SU-DHL-6 (cell line): Measurements from ENCODE around the gene CHRNB1.

Experiments
- EZH2phosphoT487 ChIP-seq: fragments of 200-600 bp; sonication (generic), shearing (Covaris generic); conservative IDR thresholded peaks from 2 replicates; pipeline ENCODE4 v1.6.1; 2018; ENCODE audit warnings: mild to moderate bottlenecking, antibody characterized with exemption, low read length, moderate library complexity, mixed read lengths
- TF ChIP-seq, protein P1 (sequence below): fragments of 200-600 bp; sonication (generic); IDR thresholded peaks from one replicate; pipeline ENCODE4 v1.5.1; 2017; ENCODE audit warnings: antibody characterized with exemption, mild to moderate bottlenecking, low read length, moderate library complexity; ENCODE audit not compliant: insufficient read depth, poor library complexity, severe bottlenecking

DNA sequence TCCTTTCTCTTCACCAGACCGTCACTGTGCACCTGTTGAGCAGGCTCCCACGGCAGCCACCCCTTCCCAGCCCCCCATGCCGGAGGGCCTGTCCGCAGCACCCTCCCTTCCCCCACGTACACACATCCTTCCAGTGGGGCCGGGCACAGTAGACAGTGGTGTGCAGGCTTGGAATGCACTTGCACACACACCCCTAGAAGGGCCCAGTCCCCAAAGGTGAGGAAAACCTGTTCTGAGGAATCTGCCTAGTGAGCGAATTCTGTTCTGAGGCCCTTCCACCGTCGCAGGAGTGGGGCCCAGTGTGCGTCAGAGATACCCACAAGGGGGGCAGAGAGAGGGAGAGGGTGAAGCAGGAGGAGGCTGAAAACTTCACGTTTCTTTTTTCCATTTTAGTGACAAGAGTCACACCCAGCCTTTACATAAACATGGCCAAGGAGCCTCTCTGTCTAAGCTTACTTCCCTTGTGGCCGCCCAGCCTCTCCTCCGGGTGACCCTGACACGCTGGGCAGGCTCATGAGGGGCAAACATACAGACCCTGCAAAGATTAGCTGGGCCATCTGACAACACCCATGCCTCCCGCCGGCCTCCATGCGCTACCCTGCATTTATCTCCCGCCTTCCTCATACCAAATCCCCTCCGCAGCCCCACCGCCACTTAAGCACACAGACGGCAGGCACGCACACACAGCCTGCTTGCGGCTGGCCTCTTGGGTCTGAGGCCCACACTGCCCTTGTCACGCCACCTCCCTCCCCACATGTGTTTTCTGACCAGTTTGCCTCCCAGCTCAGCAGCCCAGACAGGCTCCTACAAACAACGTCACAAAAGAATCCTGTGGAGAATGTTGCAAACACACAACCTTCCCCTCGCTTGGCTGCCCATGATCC, 32.8 kb downstream of the CHRNB1 start:
- TF ChIP-seq, protein P1, sequence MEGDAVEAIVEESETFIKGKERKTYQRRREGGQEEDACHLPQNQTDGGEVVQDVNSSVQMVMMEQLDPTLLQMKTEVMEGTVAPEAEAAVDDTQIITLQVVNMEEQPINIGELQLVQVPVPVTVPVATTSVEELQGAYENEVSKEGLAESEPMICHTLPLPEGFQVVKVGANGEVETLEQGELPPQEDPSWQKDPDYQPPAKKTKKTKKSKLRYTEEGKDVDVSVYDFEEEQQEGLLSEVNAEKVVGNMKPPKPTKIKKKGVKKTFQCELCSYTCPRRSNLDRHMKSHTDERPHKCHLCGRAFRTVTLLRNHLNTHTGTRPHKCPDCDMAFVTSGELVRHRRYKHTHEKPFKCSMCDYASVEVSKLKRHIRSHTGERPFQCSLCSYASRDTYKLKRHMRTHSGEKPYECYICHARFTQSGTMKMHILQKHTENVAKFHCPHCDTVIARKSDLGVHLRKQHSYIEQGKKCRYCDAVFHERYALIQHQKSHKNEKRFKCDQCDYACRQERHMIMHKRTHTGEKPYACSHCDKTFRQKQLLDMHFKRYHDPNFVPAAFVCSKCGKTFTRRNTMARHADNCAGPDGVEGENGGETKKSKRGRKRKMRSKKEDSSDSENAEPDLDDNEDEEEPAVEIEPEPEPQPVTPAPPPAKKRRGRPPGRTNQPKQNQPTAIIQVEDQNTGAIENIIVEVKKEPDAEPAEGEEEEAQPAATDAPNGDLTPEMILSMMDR: no peak
- no peak for TF ChIP-seq EZH2phosphoT487
